Cardiac muscle cell (in vitro differentiated cells and primary cell): ENCODE data around the gene CAPS. TPM values are rescaled to one million over a fixed set of nuclear protein-coding genes. Genes with fewer than 3 reads are reported as not detected.

Experiments used
- DNase-seq, 2 donors: peaks; one replicate each; pipeline versions ENCODE4 v3.0.0 to v3.0.0-alpha.2; 2010 to 2017; ENCODE audit warnings: low read depth in 1 of 2, low spot score in 1 of 2
- H3K27ac ChIP-seq: fragments of 200-600 bp; sonication (generic); 2 replicates; pipeline ENCODE4 v1.5.1; 2016
- H3K27me3 ChIP-seq: fragments of 200-600 bp; sonication (generic); 2 replicates; pipeline ENCODE4 v1.6.0; 2016; ENCODE audit warnings: control low read depth
- H3K36me3 ChIP-seq: fragments of 200-600 bp; sonication (generic); 2 replicates; pipeline ENCODE4 v1.5.1; 2016; ENCODE audit warnings: control low read depth
- H3K4me1 ChIP-seq: fragments of 200-600 bp; sonication (generic); 2 replicates; pipeline ENCODE4 v1.8.1; 2017; ENCODE audit warnings: low read depth, mild to moderate bottlenecking, mixed run types
- H3K4me3 ChIP-seq: fragments of 200-600 bp; sonication (generic); 2 replicates; pipeline ENCODE4 v1.5.1; 2016; ENCODE audit warnings: mild to moderate bottlenecking
- H3K9me3 ChIP-seq: fragments of 200-600 bp; sonication (generic); 2 replicates; pipeline ENCODE4 v1.5.1; 2017; ENCODE audit warnings: low read depth, mild to moderate bottlenecking, control low read depth
- polyA plus RNA-seq: library from polyadenylated mRNA; unstranded; fragments of >200 nt; fragmentation: Nextera tagmentation; extraction: Ambion mirVana; gene quantifications from 2 replicates; pipeline ENCODE4 v1.2.1, GENCODE V29; 2016
- total RNA-seq: library from RNA; depleted of rRNA; stranded (reverse); fragments of >200 nt; gene quantifications from 2 replicates; pipeline ENCODE4 v1.2.3, GENCODE V29; 2016
- TF ChIP-seq, protein P1 (sequence below): IDR thresholded peaks from 2 replicates; pipeline ENCODE4 v1.5.1; 2012; ENCODE audit warnings: low read depth, mild to moderate bottlenecking, low read length

The CAPS gene
- total and polyA plus RNA-seq, 2 experiments from 2014 or later = 14.1 to 23.6 TPM

DNA sequence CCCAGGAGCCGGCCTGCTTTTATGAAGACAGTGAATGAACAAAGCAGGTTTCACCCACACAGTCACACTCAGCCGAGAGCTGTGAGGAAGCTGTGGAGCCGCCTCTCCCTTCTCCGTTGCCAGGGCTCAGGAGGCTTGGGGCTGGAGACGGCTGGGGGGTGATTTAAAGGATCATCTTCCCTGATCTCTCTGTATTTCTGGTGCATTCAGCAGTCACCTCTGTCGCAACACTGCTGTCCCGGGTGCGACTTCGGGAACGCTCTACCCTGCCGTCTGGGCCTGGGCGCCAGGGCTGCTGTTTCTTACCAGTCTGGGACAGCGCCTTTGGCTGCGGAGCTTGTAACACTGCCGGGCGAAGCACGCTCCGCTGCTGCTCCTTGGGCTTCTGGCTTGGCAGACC lies 18.1 kb downstream of the CAPS start:
- no peak for DNase-seq

DNA sequence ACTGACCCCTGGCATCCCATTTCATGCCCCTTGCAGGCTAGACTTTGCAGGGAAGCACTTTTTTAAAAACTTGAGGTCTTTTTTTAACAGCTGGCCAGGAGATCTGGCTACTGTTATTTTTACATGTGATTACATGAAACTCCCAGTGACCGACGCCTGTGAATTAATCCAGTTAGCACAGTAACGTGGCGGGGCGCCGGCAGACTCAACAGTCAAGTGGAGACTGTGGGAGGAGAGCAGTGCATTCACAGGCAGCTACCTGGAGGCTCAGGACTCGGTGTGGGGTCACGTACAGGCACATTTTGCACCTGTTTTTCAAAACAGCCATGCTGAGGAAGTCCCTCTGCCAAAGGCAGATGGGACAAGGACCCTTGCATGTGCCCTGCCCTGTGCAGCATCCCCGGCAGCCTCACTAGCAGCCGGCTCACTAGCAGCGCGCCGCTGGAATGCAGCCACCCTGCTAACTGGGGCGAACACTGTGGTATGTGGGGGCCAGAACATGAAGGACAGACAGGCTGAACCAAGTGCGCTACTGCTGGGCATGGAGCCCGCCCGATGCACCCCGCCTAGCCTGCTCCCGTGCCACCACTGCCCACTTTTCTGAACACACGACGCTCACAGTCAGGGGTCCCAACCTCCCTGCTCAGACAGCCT lies 18.7 kb downstream of the CAPS start:
- TF ChIP-seq, protein P1, sequence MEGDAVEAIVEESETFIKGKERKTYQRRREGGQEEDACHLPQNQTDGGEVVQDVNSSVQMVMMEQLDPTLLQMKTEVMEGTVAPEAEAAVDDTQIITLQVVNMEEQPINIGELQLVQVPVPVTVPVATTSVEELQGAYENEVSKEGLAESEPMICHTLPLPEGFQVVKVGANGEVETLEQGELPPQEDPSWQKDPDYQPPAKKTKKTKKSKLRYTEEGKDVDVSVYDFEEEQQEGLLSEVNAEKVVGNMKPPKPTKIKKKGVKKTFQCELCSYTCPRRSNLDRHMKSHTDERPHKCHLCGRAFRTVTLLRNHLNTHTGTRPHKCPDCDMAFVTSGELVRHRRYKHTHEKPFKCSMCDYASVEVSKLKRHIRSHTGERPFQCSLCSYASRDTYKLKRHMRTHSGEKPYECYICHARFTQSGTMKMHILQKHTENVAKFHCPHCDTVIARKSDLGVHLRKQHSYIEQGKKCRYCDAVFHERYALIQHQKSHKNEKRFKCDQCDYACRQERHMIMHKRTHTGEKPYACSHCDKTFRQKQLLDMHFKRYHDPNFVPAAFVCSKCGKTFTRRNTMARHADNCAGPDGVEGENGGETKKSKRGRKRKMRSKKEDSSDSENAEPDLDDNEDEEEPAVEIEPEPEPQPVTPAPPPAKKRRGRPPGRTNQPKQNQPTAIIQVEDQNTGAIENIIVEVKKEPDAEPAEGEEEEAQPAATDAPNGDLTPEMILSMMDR = no peak

More for the DNA sequence above, 18.1 kb downstream of the CAPS start:
- Histone ChIP-seq H3K36me3 (peaks cover 46% of the 10 kb centered on the region), H3K27me3 (no peaks in the 10 kb centered on the region), H3K4me1 (no peaks in the 10 kb centered on the region), H3K4me3 (no peak overlapping the region), H3K9me3 (no peaks in the 10 kb centered on the region), H3K27ac (no peak overlapping the region)
- TF ChIP-seq, protein P1 = no peak

DNA sequence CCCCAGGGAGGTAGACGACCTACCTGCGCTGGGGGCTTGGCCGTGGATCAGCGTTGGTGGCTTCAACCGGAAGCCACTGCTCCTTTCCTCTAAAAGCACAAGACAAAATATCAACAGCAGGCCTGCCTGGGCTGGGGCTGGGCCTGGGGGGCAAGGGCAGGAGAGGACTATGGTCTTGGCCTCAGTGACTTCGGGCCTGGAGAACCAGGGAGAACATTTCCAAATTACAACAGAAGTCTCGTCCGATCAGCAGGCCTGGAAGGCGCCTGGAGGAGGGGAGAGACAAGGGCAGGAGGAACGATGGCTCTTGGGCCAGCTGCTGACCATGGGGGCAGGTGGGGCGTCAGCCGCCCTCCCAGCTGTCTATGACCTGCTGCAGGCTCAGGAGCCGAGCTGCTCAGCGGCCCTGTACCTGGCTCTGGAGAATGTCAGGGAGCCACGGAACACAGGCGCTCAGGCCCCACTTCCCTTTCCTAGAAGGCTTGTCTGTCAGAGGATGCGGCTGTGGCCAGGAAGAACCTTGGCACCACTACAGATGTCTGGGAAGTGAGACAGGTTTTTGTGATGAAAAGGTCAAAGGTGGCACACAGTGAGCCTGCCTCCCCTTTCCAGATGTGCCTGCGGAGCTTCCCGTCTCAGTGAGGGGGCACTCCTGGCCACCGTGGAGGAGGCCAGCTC lies 19.5 kb downstream of the CAPS start:
- TF ChIP-seq, protein P1 = no peak
- Histone ChIP-seq H3K4me1 (no peaks in the 10 kb centered on the region), H3K9me3 (no peaks in the 10 kb centered on the region), H3K27me3 (no peaks in the 10 kb centered on the region), H3K27ac (peak overlapping the region; percentile 74), H3K4me3 (no peak overlapping the region), H3K36me3 (peaks cover 35% of the 10 kb centered on the region)
- DNase-seq = no peak

More for the DNA sequence above, 18.7 kb downstream of the CAPS start:
- Histone ChIP-seq H3K4me3 (no peak overlapping the region), H3K27ac (peak overlapping the region; percentile 74), H3K36me3 (peaks cover 43% of the 10 kb centered on the region), H3K4me1 (no peaks in the 10 kb centered on the region), H3K27me3 (no peaks in the 10 kb centered on the region), H3K9me3 (no peaks in the 10 kb centered on the region)
- DNase-seq = no peak

DNA sequence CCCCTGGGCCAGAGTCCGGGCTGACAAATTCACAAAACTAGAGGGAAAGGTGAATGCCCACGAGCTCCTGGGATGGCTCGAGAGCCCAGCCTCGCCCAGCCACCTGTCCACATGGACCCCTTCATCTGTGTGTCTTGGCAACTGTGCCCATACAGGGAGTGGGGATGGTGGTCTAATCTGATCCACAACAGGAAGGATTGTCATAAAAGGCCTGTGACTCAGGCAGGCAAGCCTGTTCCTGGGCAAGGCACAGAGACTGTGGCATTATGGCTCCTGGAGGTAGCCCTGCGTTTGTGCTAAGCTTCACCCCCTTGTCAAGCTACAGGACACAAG lies 20.0 kb downstream of the CAPS start:
- H3K27ac ChIP-seq = peak overlapping the region; percentile 74
- H3K27me3 ChIP-seq = no peaks in the 10 kb centered on the region
- H3K4me3 ChIP-seq = no peak overlapping the region
- no peak for DNase-seq
- TF ChIP-seq, protein P1 = no peak
- H3K4me1 ChIP-seq = no peaks in the 10 kb centered on the region
- H3K36me3 ChIP-seq = peaks cover 30% of the 10 kb centered on the region
- no peaks in the 10 kb centered on the region for H3K9me3 ChIP-seq

DNA sequence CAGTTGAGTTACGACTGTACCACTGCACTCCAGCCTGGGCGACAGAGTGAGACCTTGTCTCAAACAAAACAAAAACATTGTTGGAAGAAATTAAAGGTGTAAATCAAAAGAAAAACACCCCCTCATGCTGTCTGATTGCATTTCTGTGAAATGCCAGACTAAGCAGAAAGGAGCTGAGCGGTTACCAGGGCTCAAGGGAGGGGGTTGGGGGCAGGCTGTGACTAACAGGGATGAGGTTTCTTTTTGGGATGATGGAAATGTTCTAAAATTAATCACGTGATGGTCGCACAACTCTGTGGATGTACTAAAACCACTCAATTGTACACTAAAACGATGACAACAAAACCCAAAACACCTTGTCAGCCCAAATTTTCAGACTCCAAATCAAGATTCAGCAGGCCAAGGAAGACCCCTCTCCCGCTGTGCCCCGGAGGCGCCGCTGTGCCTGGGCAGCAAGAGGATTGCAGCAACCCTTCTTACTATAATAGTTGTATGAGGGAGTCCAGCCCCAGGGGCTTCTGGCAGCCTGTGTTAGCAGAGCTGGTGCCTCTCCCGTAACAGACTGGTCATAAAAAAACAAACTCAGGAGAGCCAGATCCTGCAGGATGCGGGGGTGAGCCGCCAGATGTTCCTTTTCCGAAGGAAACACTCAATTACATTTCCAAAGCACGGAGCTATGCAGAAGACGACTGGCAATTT lies 20.9 kb downstream of the CAPS start:
- peak in 1 of 2 donors; percentile 75 for DNase-seq
- H3K27ac ChIP-seq = no peak overlapping the region
- H3K36me3 ChIP-seq = peaks cover 25% of the 10 kb centered on the region
- H3K4me3 ChIP-seq = no peak overlapping the region
- no peaks in the 10 kb centered on the region for H3K9me3 ChIP-seq
- TF ChIP-seq, protein P1 = no peak
- H3K27me3 ChIP-seq = no peaks in the 10 kb centered on the region
- H3K4me1 ChIP-seq = no peaks in the 10 kb centered on the region
